ENCODE results near the gene SERPINA5.
"Not testable (repeated sequence)": the region's sequence is repeated elsewhere in the genome, so short reads cannot be mapped to it uniquely, and the experiment has no call there.

Gene SERPINA5

DNA sequence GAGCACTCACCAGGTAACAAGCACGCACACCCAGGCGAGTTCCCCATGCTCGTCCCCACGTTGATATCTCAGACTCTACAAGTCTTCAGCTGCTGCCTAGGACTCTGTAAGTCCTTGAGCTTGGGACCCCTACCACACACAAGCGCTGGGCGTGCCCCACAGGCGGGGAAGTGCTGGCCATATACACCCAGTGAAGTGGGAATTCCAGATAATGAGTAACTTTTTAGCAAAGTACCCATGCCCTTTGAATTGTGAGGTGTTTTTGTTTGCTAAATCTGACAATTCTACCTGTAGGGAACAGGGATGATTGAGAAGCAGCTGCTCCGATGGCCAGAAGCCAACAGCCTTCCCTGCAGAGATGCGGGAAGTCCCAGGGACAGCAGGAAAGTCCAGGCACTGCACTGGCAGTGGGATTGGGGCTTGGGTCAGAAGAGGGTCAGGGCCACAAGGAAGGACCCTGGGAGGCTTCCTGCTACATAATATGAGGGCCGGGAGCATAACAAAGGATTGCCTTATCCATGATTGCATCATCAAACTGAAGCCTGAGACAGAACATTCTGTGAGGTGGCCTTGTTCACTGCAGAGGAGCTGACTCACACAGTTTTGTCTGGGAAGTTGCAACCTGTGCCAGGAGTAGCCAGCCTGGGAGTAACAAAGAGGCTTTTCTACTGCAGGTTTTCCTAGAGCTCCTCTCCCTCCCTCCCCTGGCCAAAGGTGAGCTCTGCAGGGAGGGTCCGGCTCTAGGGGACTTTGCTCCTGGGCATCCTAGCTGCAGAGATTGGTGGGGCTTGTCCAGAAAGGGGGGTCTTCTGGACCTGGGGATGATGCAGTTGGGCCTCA lies 17.8 kb downstream of the SERPINA5 start:
- DNase-seq (ENCODE audit: extremely low read depth, low read depth), result peak; percentile 14
- no peak overlapping the region for H3K4me3 ChIP-seq (replicated peaks; ENCODE audit: low read depth, low read length)
- TF ChIP-seq, protein P1, sequence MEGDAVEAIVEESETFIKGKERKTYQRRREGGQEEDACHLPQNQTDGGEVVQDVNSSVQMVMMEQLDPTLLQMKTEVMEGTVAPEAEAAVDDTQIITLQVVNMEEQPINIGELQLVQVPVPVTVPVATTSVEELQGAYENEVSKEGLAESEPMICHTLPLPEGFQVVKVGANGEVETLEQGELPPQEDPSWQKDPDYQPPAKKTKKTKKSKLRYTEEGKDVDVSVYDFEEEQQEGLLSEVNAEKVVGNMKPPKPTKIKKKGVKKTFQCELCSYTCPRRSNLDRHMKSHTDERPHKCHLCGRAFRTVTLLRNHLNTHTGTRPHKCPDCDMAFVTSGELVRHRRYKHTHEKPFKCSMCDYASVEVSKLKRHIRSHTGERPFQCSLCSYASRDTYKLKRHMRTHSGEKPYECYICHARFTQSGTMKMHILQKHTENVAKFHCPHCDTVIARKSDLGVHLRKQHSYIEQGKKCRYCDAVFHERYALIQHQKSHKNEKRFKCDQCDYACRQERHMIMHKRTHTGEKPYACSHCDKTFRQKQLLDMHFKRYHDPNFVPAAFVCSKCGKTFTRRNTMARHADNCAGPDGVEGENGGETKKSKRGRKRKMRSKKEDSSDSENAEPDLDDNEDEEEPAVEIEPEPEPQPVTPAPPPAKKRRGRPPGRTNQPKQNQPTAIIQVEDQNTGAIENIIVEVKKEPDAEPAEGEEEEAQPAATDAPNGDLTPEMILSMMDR (IDR thresholded peaks at IDR 0.05; ENCODE audit: low read depth, low read length, missing control alignments), result no peak

DNA sequence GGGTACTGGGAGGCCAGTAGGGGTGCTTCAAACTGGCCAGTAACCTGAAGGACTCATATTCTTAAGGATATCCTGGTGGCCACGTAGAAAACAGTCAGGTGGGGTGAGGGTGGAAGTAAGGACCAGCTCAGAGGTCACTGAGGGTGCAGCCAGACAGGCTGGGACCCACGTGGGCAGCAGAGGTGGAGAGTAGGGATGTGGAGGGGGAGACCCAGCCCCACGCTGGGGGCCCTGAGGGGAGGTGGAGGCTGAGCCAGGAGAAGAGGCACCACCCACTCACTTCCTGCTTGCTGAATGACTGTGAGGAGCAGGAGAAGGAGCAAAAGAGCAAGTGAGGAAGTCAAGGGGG lies 18.4 kb downstream of the SERPINA5 start:
- no peak for DNase-seq (ENCODE audit: extremely low read depth, low read depth)
- TF ChIP-seq, protein P1 (IDR thresholded peaks at IDR 0.05; ENCODE audit: low read depth, low read length, missing control alignments), result no peak
- H3K4me3 ChIP-seq (replicated peaks; ENCODE audit: low read depth, low read length), result no peak overlapping the region

DNA sequence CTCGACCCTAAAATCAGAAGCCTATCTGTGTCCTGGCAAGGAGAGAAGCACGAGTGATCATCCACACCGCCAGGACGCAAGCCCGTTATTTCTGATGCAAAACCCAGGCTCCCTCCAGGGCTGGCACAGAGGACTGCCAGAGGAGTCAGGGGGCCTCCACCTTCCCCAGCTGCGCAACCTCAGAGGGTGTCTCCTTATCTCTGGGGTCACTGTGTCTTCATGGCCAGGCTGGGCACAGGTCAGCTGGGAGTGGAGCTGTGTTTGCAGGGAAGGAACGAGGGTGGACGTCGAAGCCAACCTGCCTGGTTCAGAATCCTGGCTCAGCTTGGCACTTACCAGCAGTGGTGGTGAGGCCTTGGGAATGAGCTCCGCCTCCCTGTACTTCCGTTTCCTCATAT lies 18.9 kb downstream of the SERPINA5 start:
- no peak overlapping the region for H3K4me3 ChIP-seq (replicated peaks; ENCODE audit: low read depth, low read length)
- DNase-seq (ENCODE audit: extremely low read depth, low read depth), result no peak
- TF ChIP-seq, protein P1 (IDR thresholded peaks at IDR 0.05; ENCODE audit: low read depth, low read length, missing control alignments), result no peak

DNA sequence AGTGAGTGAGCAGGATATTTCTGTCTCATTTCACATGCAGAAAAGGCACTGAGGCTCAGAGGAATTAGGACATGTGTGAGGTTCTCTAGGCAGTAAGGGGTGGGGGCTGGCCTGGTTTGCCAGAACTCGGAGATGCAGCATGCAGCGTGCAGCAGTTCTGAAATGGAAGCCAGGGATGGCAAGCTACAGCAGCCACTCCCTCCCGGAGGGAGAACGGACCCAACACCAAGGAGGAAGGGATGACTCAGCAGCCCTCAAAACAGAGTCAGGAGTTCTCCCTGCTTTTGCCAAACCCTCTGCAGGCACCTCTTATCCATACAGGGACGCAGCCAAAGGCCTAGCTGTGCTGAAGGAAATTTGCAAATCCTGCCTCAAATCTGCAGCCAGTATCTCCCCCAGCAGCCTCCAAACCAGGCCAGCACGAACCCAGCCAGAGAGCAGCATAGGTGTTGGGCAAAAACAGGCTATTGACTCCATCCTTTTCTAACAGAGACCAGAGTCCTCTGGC lies 20.7 kb downstream of the SERPINA5 start:
- TF ChIP-seq, protein P1 (IDR thresholded peaks at IDR 0.05; ENCODE audit: low read depth, low read length, missing control alignments), result no peak
- no peak overlapping the region for H3K4me3 ChIP-seq (replicated peaks; ENCODE audit: low read depth, low read length)
- peak; percentile 14 for DNase-seq (ENCODE audit: extremely low read depth, low read depth)

DNA sequence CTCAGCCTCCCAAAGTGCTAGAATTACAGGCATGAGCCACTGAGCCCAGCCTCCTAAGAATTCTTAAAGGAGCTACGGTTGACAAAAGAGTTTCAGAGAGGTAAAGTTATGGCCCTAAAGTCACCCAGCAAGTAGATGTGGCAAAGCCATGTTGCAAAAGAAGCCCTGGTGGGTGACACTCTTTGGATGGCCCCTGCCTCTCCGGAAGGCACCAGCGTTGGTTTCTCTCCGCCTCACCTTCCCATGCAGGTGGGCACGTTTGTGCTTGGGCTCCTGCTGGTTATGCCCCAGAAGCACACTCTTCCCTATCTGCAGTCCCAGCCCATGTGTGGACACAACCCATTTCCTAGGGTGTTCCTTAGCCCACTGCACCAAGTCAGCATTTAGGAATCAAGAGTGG lies 21.5 kb downstream of the SERPINA5 start:
- TF ChIP-seq, protein P1 (IDR thresholded peaks at IDR 0.05; ENCODE audit: low read depth, low read length, missing control alignments), result no peak
- no peak overlapping the region for H3K4me3 ChIP-seq (replicated peaks; ENCODE audit: low read depth, low read length)
- DNase-seq (ENCODE audit: extremely low read depth, low read depth), result no peak

DNA sequence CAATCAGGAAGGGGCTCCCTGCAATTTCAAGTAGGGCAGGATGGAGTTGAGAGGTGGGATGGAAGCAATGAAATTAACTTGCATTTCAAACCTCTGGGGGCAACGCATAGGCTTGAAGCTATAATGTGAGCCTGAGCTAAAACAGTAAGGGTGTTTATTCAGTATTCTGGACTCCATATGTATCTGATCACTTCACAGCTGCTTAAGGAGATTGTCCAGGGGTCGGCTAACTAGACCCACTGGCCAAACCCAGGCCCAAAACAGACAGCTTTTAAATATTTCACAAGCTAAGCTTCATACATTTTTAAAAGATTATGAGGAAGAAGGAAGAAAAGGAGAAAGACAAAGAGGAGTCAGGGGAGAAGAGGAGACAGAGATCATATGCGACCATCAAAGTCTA lies 24.1 kb downstream of the SERPINA5 start:
- DNase-seq (ENCODE audit: extremely low read depth, low read depth), result no peak
- no peak overlapping the region for H3K4me3 ChIP-seq (replicated peaks; ENCODE audit: low read depth, low read length)
- TF ChIP-seq, protein P1 (IDR thresholded peaks at IDR 0.05; ENCODE audit: low read depth, low read length, missing control alignments), result no peak

DNA sequence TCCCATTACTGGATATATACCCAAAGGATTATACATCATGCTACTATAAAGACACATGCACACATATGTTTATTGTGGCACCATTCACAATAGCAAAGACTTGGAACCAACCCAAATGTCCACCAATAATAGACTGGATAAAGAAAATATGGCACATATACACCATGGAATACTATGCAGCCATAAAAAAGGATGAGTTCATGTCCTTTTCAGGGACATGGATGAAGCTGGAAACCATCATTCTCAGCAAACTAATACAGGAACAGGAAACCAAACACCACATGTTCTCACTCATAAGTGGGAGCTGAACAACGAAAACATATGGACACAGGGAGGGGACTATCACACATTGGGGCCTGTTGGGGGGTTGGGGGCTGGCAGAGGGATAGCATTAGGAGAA lies 27.7 kb downstream of the SERPINA5 start:
- not testable (repeated sequence) for DNase-seq (ENCODE audit: extremely low read depth, low read depth); H3K4me3 ChIP-seq (replicated peaks; ENCODE audit: low read depth, low read length)

Data from HFF-Myc (cell line).